WTC11 (cell line): ENCODE measurements around the gene CA10. TPM values are rescaled to one million over a fixed set of nuclear protein-coding genes. Genes with fewer than 3 reads are reported as not detected.

Experiments used
- ATAC-seq: fragments of 200-7000 bp; cut with Tn5 transposase; 2 replicates; pipeline ENCODE4 v1.10.0; 2021; ENCODE audit warnings: mild to moderate bottlenecking, moderate library complexity
- CTCF ChIA-PET: fragments of 300-600 bp; sonication (Branson Sonifier 250); formaldehyde crosslinking; loops from one replicate; lab custom pipeline; 2021; ENCODE audit warnings: antibody characterized with exemption; lab: Charles Lee
- POLR2A ChIA-PET: fragments of 350-600 bp; sonication (Branson Sonifier 250); formaldehyde crosslinking; loops from one replicate; lab custom pipeline; 2021; ENCODE audit warnings: antibody characterized with exemption; lab: Charles Lee
- DNase-seq: peaks from one replicate; pipeline ENCODE4 v3.0.0; 2021; ENCODE audit warnings: low spot score
- H3K27ac Mint-ChIP-seq: 2 replicates; pipeline ENCODE4 v1.8.0; 2021; ENCODE audit warnings: mixed read lengths
- H3K27me3 Mint-ChIP-seq: 2 replicates; pipeline ENCODE4 v1.8.0; 2021; ENCODE audit warnings: low read depth, mild to moderate bottlenecking, moderate library complexity, mixed read lengths
- H3K36me3 Mint-ChIP-seq: 2 replicates; pipeline ENCODE4 v1.8.0; 2021; ENCODE audit warnings: mixed read lengths
- H3K4me1 Mint-ChIP-seq: 2 replicates; pipeline ENCODE4 v1.8.0; 2022; ENCODE audit warnings: mixed read lengths
- H3K4me3 Mint-ChIP-seq: 2 replicates; pipeline ENCODE4 v1.8.0; 2021; ENCODE audit warnings: mild to moderate bottlenecking, moderate library complexity, mixed read lengths
- H3K9me3 Mint-ChIP-seq: 2 replicates; pipeline ENCODE4 v1.8.0; 2021; ENCODE audit warnings: mixed read lengths
- E2F1 ChIP-seq: sonication (generic); formaldehyde crosslinking; IDR thresholded peaks from 2 replicates; pipeline ENCODE4 v1.8.0; 2022; ENCODE audit warnings: mild to moderate bottlenecking, missing genetic modification reagents
- FOXP1 ChIP-seq: sonication (generic); formaldehyde crosslinking; IDR thresholded peaks from 2 replicates; pipeline ENCODE4 v1.8.0; 2022; ENCODE audit warnings: missing genetic modification reagents, mild to moderate bottlenecking, moderate library complexity, borderline replicate concordance
- FOXP4 ChIP-seq: sonication (generic); formaldehyde crosslinking; IDR thresholded peaks from 2 replicates; pipeline ENCODE4 v1.8.0; 2022; ENCODE audit warnings: mild to moderate bottlenecking, missing genetic modification reagents
- HMGA2 ChIP-seq: fragments of 250-450 bp; sonication (Bioruptor Pico); IDR thresholded peaks from 2 replicates; pipeline ENCODE4 v1.4.0; 2021; ENCODE audit warnings: mild to moderate bottlenecking, moderate library complexity
- MXD4 ChIP-seq: fragments of 250-450 bp; sonication (Bioruptor Pico); IDR thresholded peaks from 2 replicates; pipeline ENCODE4 v1.8.0; 2021; ENCODE audit warnings: mild to moderate bottlenecking, moderate library complexity, borderline replicate concordance
- PRRX2 ChIP-seq: fragments of 250-450 bp; sonication (Bioruptor Pico); IDR thresholded peaks from 2 replicates; pipeline ENCODE4 v1.8.0; 2021; ENCODE audit warnings: mild to moderate bottlenecking
- TEAD1 ChIP-seq: sonication (generic); formaldehyde crosslinking; IDR thresholded peaks from 2 replicates; pipeline ENCODE4 v1.8.0; 2022; ENCODE audit warnings: mild to moderate bottlenecking, missing genetic modification reagents
- TP53 ChIP-seq: sonication (generic); formaldehyde crosslinking; IDR thresholded peaks from 2 replicates; pipeline ENCODE4 v1.8.1; 2023; ENCODE audit warnings: mild to moderate bottlenecking, missing genetic modification reagents
- USF2 ChIP-seq: sonication (generic); formaldehyde crosslinking; IDR thresholded peaks from 2 replicates; pipeline ENCODE4 v1.8.1; 2023; ENCODE audit warnings: mild to moderate bottlenecking, missing genetic modification reagents, moderate library complexity
- ZBTB21 ChIP-seq: sonication (generic); formaldehyde crosslinking; IDR thresholded peaks from 2 replicates; pipeline ENCODE4 v1.8.1; 2023; ENCODE audit warnings: mild to moderate bottlenecking, missing genetic modification reagents, borderline replicate concordance
- ZNF138 ChIP-seq: sonication (generic); formaldehyde crosslinking; conservative IDR thresholded peaks from 2 replicates; pipeline ENCODE4 v1.8.1; 2022; ENCODE audit warnings: mild to moderate bottlenecking, moderate library complexity, missing genetic modification reagents
- ZNF219 ChIP-seq: sonication (generic); formaldehyde crosslinking; IDR thresholded peaks from 2 replicates; pipeline ENCODE4 v1.8.0; 2023; ENCODE audit warnings: missing genetic modification reagents, mild to moderate bottlenecking, borderline replicate concordance
- total RNA-seq: library from RNA; stranded (reverse); gene quantifications from 3 replicates; pipeline ENCODE4 v1.2.3, GENCODE V29; 2021
- TF ChIP-seq, protein P1 (sequence below): sonication (generic); formaldehyde crosslinking; IDR thresholded peaks from 2 replicates; pipeline ENCODE4 v1.8.1; 2023; ENCODE audit warnings: mild to moderate bottlenecking, moderate library complexity, missing genetic modification reagents
- TF ChIP-seq, protein P2 (sequence below): sonication (generic); formaldehyde crosslinking; conservative IDR thresholded peaks from 2 replicates; pipeline ENCODE4 v1.8.1; 2022; ENCODE audit warnings: mild to moderate bottlenecking, missing genetic modification reagents
- TF ChIP-seq, protein P3 (sequence below): sonication (generic); formaldehyde crosslinking; IDR thresholded peaks from 2 replicates; pipeline ENCODE4 v1.8.0; 2023; ENCODE audit warnings: missing genetic modification reagents, mild to moderate bottlenecking, borderline replicate concordance

CA10 gene
- total RNA-seq, 1 experiment from 2014 or later: 0.90 TPM

DNA sequence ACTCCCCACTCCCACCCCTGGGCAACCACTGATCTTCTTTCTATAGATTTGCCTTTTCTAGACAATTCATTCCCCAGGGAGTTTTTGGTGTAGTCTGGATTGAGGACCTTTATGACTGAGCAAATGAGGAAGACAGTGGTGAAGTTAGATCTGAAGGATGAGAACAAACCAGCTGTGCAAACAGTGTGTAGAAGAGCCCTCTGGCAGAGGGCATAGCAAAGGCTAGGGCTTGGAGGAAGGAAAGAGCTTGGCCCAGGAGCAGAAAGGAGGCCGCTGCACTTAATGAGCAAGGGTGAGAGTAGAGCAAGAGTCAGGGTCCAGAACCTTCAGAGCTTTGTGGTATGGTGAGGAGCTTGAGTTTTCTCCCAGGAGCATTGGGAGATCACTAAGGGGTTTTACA, 352.7 kb downstream of the CA10 start:
- POLR2A ChIA-PET: no interaction called here

GRCh38 chr17:51805185-51805584, 353.3 kb downstream of the CA10 start:
- POLR2A ChIA-PET: no interaction called here
- TF ChIP-seq, protein P1, sequence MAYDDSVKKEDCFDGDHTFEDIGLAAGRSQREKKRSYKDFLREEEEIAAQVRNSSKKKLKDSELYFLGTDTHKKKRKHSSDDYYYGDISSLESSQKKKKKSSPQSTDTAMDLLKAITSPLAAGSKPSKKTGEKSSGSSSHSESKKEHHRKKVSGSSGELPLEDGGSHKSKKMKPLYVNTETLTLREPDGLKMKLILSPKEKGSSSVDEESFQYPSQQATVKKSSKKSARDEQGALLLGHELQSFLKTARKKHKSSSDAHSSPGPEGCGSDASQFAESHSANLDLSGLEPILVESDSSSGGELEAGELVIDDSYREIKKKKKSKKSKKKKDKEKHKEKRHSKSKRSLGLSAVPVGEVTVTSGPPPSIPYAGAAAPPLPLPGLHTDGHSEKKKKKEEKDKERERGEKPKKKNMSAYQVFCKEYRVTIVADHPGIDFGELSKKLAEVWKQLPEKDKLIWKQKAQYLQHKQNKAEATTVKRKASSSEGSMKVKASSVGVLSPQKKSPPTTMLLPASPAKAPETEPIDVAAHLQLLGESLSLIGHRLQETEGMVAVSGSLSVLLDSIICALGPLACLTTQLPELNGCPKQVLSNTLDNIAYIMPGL (CRISPR knock-in tag): no peak
- TF ChIP-seq TEAD1 (no peak), USF2 (no peak), TP53 (CRISPR knock-in tag) (no peak), E2F1 (no peak), MXD4 (CRISPR knock-in tag) (no peak), FOXP4 (CRISPR knock-in tag) (no peak), PRRX2 (no peak), ZNF138 (CRISPR knock-in tag) (no peak), ZBTB21 (CRISPR knock-in tag) (no peak), ZNF219 (CRISPR knock-in tag) (no peak), HMGA2 (CRISPR knock-in tag) (no peak), FOXP1 (CRISPR knock-in tag) (no peak)
- TF ChIP-seq, protein P2, sequence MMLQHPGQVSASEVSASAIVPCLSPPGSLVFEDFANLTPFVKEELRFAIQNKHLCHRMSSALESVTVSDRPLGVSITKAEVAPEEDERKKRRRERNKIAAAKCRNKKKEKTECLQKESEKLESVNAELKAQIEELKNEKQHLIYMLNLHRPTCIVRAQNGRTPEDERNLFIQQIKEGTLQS: no peak
- TF ChIP-seq, protein P3, sequence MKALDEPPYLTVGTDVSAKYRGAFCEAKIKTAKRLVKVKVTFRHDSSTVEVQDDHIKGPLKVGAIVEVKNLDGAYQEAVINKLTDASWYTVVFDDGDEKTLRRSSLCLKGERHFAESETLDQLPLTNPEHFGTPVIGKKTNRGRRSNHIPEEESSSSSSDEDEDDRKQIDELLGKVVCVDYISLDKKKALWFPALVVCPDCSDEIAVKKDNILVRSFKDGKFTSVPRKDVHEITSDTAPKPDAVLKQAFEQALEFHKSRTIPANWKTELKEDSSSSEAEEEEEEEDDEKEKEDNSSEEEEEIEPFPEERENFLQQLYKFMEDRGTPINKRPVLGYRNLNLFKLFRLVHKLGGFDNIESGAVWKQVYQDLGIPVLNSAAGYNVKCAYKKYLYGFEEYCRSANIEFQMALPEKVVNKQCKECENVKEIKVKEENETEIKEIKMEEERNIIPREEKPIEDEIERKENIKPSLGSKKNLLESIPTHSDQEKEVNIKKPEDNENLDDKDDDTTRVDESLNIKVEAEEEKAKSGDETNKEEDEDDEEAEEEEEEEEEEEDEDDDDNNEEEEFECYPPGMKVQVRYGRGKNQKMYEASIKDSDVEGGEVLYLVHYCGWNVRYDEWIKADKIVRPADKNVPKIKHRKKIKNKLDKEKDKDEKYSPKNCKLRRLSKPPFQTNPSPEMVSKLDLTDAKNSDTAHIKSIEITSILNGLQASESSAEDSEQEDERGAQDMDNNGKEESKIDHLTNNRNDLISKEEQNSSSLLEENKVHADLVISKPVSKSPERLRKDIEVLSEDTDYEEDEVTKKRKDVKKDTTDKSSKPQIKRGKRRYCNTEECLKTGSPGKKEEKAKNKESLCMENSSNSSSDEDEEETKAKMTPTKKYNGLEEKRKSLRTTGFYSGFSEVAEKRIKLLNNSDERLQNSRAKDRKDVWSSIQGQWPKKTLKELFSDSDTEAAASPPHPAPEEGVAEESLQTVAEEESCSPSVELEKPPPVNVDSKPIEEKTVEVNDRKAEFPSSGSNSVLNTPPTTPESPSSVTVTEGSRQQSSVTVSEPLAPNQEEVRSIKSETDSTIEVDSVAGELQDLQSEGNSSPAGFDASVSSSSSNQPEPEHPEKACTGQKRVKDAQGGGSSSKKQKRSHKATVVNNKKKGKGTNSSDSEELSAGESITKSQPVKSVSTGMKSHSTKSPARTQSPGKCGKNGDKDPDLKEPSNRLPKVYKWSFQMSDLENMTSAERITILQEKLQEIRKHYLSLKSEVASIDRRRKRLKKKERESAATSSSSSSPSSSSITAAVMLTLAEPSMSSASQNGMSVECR: no peak
- TF ChIP-seq, all 79 proteins: peak for 0
- ATAC-seq: no peak
- CTCF ChIA-PET: no interaction called here
- no peak for DNase-seq
- Mint-ChIP-seq H3K4me1 (no peaks in the 10 kb centered on the region), H3K9me3 (peaks cover 71% of the 10 kb centered on the region), H3K36me3 (peaks cover 48% of the 10 kb centered on the region), H3K27ac (no peak overlapping the region), H3K27me3 (peaks cover 5% of the 10 kb centered on the region), H3K4me3 (no peak overlapping the region)

More for the DNA sequence above, 352.7 kb downstream of the CA10 start:
- peaks cover 5% of the 10 kb centered on the region for H3K27me3 Mint-ChIP-seq
- H3K4me3 Mint-ChIP-seq: no peak overlapping the region
- no peak for TF ChIP-seq PRRX2
- TF ChIP-seq, protein P3: no peak
- H3K9me3 Mint-ChIP-seq: peaks cover 71% of the 10 kb centered on the region
- H3K36me3 Mint-ChIP-seq: peaks cover 48% of the 10 kb centered on the region
- H3K27ac Mint-ChIP-seq: no peak overlapping the region
- CTCF ChIA-PET: no interaction called here
- no peaks in the 10 kb centered on the region for H3K4me1 Mint-ChIP-seq
- DNase-seq (no peak), ATAC-seq (no peak)
